SK-N-MC (cell line): ENCODE data around the gene COL6A5.

Experiments used
- EZH2 ChIP-seq: fragments of 200-600 bp; sonication (generic); IDR thresholded peaks from one replicate; pipeline ENCODE4 v1.6.1; 2017; ENCODE audit warnings: antibody characterized with exemption
- FOXP2 ChIP-seq: optimal IDR thresholded peaks from 2 replicates; pipeline ENCODE3; 2011; ENCODE audit warnings: mild to moderate bottlenecking, moderate library complexity; ENCODE audit not compliant: insufficient read depth; ENCODE audit errors: extremely low read length, control extremely low read depth
- POLR2AphosphoS5 ChIP-seq: IDR thresholded peaks from 2 replicates; pipeline ENCODE4 v1.6.1; 2012; ENCODE audit warnings: mild to moderate bottlenecking, low read depth, low read length, borderline replicate concordance

- no peak for TF ChIP-seq EZH2
- TF ChIP-seq POLR2AphosphoS5, result no peak
- TF ChIP-seq FOXP2, result no peak
Observed at GRCh38 chr3:130509008-130509407, 163.5 kb downstream of the COL6A5 start.
